ENCODE data around the gene MUC13.

MUC13 gene

DNA sequence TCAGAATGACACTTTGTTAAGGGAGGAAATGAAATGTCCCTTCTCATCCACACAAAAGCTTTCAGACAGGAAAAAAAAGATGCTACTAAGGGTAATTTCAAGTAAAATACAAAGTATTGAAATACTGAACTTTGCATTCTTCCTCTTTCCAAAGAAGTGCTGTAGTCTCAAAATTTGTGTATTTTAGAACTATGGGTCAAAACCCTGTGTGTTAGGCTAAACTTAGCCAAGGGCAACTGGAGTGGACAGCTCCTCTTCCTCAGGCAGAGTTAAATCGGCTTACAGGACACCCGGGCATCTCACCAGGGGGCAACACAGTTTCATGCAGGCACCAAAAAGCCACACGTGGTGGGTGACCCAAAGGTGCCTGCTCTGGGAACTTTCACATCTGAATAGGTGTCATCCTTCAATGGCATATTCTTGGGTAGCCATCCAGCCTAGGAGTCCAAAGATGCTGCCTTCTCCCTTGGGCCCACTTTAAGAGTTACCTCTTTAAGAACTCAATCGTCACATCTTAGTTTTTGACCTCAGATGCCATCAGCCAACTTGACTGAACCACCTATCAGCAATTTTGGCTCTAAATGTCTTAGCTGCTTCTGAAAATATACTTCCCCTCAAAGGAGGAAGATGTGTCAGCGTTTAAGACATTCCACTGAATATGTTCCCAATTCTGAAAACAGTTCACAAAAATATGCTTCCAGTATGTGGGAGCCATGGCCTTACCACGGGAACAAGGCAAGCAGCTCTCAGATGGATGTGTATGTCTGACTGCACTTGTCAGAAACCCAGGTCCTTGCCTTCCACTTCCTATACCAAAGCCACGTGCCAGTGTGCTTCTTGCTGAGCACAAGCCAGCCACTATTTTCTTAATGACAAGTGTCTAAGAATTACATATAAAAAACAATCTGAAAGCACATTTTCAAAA lies 32.2 kb upstream of the MUC13 start (continued):
- no peak for TF ChIP-seq ZNF70 (CRISPR knock-in tag; IDR thresholded peaks at IDR 0.05)
- no peak for TF ChIP-seq GLIS3 (CRISPR knock-in tag; IDR thresholded peaks at IDR 0.05)

DNA sequence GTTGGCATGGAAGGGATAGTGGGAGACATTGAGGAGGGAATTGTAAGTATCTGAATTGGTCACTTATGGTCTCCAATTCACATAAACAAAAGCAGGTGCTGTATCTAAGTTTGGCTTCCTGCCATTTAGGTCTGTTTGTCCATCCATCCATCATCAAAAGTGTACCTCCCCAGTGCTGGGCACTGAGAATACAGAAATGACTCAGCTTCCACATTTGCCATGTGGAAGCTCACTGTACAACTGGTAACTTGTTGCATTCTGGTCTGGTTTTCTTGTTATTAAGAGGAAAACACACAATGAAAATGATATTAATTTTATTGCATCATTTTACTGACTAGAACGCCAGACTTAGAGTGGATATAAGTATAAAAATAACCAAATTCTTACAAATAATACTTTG lies 30.9 kb upstream of the MUC13 start:
- no peak for ATAC-seq
- no peak for TF ChIP-seq ESRRG (CRISPR knock-in tag; IDR thresholded peaks at IDR 0.05)
- no peak for TF ChIP-seq RARB (CRISPR knock-in tag; IDR thresholded peaks at IDR 0.05)
- TF ChIP-seq ZFP3 (CRISPR knock-in tag; IDR thresholded peaks at IDR 0.05): no peak
- no peak for TF ChIP-seq TOX (CRISPR knock-in tag; IDR thresholded peaks at IDR 0.05; ENCODE audit: borderline replicate concordance)
- no peak for TF ChIP-seq ISL1 (CRISPR knock-in tag; IDR thresholded peaks at IDR 0.05)
- no peak for TF ChIP-seq ZNF565 (CRISPR knock-in tag; conservative IDR thresholded peaks at IDR 0.05; ENCODE audit: low read depth)
- TF ChIP-seq CSDC2 (CRISPR knock-in tag; IDR thresholded peaks at IDR 0.05): no peak
- TF ChIP-seq, protein P1, sequence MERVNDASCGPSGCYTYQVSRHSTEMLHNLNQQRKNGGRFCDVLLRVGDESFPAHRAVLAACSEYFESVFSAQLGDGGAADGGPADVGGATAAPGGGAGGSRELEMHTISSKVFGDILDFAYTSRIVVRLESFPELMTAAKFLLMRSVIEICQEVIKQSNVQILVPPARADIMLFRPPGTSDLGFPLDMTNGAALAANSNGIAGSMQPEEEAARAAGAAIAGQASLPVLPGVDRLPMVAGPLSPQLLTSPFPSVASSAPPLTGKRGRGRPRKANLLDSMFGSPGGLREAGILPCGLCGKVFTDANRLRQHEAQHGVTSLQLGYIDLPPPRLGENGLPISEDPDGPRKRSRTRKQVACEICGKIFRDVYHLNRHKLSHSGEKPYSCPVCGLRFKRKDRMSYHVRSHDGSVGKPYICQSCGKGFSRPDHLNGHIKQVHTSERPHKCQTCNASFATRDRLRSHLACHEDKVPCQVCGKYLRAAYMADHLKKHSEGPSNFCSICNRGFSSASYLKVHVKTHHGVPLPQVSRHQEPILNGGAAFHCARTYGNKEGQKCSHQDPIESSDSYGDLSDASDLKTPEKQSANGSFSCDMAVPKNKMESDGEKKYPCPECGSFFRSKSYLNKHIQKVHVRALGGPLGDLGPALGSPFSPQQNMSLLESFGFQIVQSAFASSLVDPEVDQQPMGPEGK (CRISPR knock-in tag; IDR thresholded peaks at IDR 0.05; ENCODE audit: borderline replicate concordance): no peak
- no peak for TF ChIP-seq ZC3H10 (CRISPR knock-in tag; IDR thresholded peaks at IDR 0.05)
- TF ChIP-seq, protein P2, sequence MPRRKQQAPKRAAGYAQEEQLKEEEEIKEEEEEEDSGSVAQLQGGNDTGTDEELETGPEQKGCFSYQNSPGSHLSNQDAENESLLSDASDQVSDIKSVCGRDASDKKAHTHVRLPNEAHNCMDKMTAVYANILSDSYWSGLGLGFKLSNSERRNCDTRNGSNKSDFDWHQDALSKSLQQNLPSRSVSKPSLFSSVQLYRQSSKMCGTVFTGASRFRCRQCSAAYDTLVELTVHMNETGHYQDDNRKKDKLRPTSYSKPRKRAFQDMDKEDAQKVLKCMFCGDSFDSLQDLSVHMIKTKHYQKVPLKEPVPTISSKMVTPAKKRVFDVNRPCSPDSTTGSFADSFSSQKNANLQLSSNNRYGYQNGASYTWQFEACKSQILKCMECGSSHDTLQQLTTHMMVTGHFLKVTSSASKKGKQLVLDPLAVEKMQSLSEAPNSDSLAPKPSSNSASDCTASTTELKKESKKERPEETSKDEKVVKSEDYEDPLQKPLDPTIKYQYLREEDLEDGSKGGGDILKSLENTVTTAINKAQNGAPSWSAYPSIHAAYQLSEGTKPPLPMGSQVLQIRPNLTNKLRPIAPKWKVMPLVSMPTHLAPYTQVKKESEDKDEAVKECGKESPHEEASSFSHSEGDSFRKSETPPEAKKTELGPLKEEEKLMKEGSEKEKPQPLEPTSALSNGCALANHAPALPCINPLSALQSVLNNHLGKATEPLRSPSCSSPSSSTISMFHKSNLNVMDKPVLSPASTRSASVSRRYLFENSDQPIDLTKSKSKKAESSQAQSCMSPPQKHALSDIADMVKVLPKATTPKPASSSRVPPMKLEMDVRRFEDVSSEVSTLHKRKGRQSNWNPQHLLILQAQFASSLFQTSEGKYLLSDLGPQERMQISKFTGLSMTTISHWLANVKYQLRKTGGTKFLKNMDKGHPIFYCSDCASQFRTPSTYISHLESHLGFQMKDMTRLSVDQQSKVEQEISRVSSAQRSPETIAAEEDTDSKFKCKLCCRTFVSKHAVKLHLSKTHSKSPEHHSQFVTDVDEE (CRISPR knock-in tag; IDR thresholded peaks at IDR 0.05): no peak
- no peak for TF ChIP-seq OSR1 (CRISPR knock-in tag; IDR thresholded peaks at IDR 0.05)

DNA sequence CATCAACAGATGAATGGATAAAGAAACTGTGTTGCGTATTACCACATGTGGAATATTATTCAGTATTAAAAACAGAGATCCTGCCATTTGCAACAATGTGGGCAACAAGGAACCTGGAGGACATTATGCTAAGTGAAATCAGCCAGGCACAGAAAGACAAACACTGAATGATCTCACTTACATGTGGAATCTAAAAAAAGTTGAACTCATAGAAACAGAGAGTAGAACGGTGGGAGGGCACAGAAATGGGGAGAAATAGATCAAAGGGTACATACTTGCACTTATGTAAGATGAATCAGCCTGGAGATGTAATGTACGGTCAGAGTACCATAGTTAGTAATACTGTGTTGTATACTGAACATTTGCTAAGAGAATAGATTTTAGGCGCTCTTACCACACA lies 29.8 kb upstream of the MUC13 start:
- ATAC-seq: no peak
- TF ChIP-seq, protein P3, sequence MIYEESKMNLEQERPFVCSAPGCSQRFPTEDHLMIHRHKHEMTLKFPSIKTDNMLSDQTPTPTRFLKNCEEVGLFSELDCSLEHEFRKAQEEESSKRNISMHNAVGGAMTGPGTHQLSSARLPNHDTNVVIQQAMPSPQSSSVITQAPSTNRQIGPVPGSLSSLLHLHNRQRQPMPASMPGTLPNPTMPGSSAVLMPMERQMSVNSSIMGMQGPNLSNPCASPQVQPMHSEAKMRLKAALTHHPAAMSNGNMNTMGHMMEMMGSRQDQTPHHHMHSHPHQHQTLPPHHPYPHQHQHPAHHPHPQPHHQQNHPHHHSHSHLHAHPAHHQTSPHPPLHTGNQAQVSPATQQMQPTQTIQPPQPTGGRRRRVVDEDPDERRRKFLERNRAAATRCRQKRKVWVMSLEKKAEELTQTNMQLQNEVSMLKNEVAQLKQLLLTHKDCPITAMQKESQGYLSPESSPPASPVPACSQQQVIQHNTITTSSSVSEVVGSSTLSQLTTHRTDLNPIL (CRISPR knock-in tag; IDR thresholded peaks at IDR 0.05; ENCODE audit: low read depth): no peak
- TF ChIP-seq ESRRG (CRISPR knock-in tag; IDR thresholded peaks at IDR 0.05): no peak
- no peak for TF ChIP-seq BACH2 (CRISPR knock-in tag; IDR thresholded peaks at IDR 0.05; ENCODE audit: borderline replicate concordance)
- TF ChIP-seq RARB (CRISPR knock-in tag; IDR thresholded peaks at IDR 0.05): no peak
- no peak for TF ChIP-seq ZC3H10 (CRISPR knock-in tag; IDR thresholded peaks at IDR 0.05)
- no peak for TF ChIP-seq CSDC2 (CRISPR knock-in tag; IDR thresholded peaks at IDR 0.05)
- no peak for TF ChIP-seq TCF4 (CRISPR knock-in tag; IDR thresholded peaks at IDR 0.05; ENCODE audit: borderline replicate concordance)
- TF ChIP-seq, protein P1 (CRISPR knock-in tag; IDR thresholded peaks at IDR 0.05; ENCODE audit: borderline replicate concordance): no peak
- no peak for TF ChIP-seq SNAI2 (CRISPR knock-in tag; IDR thresholded peaks at IDR 0.05)
- no peak for TF ChIP-seq OSR1 (CRISPR knock-in tag; IDR thresholded peaks at IDR 0.05)
- no peak for TF ChIP-seq PPARA (CRISPR knock-in tag; IDR thresholded peaks at IDR 0.05; ENCODE audit: borderline replicate concordance)
- TF ChIP-seq, protein P2 (CRISPR knock-in tag; IDR thresholded peaks at IDR 0.05): no peak
- TF ChIP-seq, protein P4, sequence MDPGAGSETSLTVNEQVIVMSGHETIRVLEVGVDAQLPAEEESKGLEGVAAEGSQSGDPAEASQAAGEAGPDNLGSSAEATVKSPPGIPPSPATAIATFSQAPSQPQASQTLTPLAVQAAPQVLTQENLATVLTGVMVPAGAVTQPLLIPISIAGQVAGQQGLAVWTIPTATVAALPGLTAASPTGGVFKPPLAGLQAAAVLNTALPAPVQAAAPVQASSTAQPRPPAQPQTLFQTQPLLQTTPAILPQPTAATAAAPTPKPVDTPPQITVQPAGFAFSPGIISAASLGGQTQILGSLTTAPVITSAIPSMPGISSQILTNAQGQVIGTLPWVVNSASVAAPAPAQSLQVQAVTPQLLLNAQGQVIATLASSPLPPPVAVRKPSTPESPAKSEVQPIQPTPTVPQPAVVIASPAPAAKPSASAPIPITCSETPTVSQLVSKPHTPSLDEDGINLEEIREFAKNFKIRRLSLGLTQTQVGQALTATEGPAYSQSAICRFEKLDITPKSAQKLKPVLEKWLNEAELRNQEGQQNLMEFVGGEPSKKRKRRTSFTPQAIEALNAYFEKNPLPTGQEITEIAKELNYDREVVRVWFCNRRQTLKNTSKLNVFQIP (CRISPR knock-in tag; IDR thresholded peaks at IDR 0.05; ENCODE audit: borderline replicate concordance, low read depth): no peak
- TF ChIP-seq ZNF8 (CRISPR knock-in tag; IDR thresholded peaks at IDR 0.05): no peak
- TF ChIP-seq, protein P5, sequence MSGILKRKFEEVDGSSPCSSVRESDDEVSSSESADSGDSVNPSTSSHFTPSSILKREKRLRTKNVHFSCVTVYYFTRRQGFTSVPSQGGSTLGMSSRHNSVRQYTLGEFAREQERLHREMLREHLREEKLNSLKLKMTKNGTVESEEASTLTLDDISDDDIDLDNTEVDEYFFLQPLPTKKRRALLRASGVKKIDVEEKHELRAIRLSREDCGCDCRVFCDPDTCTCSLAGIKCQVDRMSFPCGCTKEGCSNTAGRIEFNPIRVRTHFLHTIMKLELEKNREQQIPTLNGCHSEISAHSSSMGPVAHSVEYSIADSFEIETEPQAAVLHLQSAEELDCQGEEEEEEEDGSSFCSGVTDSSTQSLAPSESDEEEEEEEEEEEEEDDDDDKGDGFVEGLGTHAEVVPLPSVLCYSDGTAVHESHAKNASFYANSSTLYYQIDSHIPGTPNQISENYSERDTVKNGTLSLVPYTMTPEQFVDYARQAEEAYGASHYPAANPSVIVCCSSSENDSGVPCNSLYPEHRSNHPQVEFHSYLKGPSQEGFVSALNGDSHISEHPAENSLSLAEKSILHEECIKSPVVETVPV (CRISPR knock-in tag; IDR thresholded peaks at IDR 0.05): no peak
- no peak for TF ChIP-seq ARNTL (CRISPR knock-in tag; IDR thresholded peaks at IDR 0.05; ENCODE audit: borderline replicate concordance, low read depth)
- TF ChIP-seq ZFP3 (CRISPR knock-in tag; IDR thresholded peaks at IDR 0.05): no peak
- no peak for TF ChIP-seq ZNF70 (CRISPR knock-in tag; IDR thresholded peaks at IDR 0.05)
- no peak for TF ChIP-seq GLIS3 (CRISPR knock-in tag; IDR thresholded peaks at IDR 0.05)
